GM12864 (cell line): ENCODE measurements around the gene ONECUT2.

Source experiments
- DNase-seq: peaks from one replicate; pipeline ENCODE4 v3.0.0-alpha.2; 2011; ENCODE audit warnings: low read depth
- H3K4me3 ChIP-seq: 2 replicates; pipeline ENCODE4 v1.5.1; 2011; ENCODE audit warnings: mild to moderate bottlenecking, low read depth, low read length, control low read depth
- TF ChIP-seq, protein P1 (sequence below): IDR thresholded peaks from 2 replicates; pipeline ENCODE4 v1.5.1; 2011; ENCODE audit warnings: low read depth, mild to moderate bottlenecking, moderate library complexity, low read length, control low read depth, inconsistent platforms; ENCODE audit errors: missing control alignments

ONECUT2 gene

DNA sequence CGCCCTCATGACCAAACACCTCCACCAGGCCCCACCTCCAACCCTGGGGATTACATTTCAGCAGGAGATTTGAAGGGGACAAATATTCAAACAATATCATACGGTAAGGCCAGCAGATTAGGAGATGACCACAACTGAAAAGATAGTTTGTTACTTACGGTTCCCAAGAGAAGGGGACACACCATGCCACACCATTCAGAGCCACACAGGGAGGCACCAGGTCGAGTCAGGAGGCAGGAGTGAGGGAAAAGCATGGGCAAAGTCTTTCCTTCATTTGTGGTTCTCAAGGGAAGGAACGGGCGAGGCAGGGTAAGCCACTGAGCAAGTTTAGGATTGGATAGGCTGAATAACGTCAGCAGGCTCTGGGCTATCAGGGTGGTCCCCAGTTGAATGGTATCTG lies 94.0 kb downstream of the ONECUT2 start:
- TF ChIP-seq, protein P1, sequence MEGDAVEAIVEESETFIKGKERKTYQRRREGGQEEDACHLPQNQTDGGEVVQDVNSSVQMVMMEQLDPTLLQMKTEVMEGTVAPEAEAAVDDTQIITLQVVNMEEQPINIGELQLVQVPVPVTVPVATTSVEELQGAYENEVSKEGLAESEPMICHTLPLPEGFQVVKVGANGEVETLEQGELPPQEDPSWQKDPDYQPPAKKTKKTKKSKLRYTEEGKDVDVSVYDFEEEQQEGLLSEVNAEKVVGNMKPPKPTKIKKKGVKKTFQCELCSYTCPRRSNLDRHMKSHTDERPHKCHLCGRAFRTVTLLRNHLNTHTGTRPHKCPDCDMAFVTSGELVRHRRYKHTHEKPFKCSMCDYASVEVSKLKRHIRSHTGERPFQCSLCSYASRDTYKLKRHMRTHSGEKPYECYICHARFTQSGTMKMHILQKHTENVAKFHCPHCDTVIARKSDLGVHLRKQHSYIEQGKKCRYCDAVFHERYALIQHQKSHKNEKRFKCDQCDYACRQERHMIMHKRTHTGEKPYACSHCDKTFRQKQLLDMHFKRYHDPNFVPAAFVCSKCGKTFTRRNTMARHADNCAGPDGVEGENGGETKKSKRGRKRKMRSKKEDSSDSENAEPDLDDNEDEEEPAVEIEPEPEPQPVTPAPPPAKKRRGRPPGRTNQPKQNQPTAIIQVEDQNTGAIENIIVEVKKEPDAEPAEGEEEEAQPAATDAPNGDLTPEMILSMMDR: no peak
- no peak for DNase-seq
- H3K4me3 ChIP-seq: no peak overlapping the region

DNA sequence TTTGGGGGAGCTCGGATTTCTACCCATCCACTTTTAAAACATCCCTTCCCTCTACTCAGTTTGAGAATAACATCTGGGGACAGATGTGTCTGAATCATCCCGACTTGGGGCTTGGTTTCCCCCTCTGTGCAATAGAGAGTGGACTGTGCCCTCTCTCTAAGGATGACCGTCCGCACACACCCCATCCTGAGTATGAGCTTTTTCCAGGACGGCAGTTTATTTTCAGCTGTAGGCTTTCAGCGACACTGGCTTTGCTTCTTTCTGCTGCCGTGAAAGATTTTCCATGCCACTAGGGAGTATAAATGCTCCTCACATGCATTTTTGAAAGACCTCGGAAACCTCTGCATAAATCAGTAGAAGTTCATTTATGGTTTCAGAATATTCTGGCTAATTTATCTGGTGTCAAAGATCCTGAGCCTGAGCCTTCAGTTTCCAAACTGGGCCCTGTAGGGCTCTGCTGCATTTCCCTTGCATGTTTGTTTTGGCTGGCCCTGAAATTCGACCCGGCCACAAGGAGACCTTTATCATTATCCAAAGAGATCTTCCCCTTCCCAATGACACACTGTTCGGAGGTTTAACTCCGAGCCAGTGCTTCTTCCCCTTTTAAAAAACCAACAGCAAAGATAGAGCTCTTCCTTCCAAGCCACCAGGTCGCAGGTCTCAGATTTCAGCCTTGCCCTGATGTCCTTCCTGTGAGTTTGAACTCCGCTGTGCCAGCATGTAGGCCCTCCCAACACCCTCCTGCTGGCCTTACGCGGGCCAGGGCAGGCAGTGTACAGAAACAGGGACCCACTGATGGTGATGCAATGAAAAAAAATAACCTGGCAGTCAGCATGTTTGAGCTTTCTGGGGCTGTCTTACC lies 98.1 kb downstream of the ONECUT2 start:
- no peak overlapping the region for H3K4me3 ChIP-seq
- TF ChIP-seq, protein P1: no peak
- DNase-seq: no peak

DNA sequence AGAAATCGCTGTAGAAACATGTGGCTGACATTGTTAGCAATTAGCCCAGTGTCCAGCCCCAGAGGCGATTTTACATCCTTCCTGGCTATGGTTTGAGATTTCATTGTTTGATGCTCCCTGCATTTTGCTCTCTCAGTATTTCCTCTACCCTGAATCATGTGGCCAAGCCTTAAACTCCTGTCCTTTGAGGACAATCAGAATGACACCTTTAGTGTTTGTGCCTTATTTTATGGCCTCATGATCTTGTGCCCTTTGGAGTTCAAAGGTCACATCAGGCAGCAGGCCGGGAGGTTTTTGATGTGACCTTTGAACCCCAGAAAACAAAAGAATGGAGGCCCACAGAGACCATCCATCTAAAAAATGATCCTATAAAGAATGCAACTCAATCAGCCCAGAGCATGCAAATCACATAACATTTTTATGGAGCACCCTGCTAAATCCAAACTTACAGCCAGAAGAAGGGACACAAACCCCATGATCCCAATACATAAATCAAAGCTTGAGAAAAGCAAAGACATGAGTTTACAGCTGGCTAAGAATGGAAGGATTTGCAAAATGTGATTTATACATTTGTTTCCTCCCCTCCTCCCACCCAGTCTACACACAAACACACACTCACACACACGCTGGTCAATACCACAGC lies 98.8 kb downstream of the ONECUT2 start:
- no peak overlapping the region for H3K4me3 ChIP-seq
- no peak for DNase-seq
- TF ChIP-seq, protein P1: no peak

DNA sequence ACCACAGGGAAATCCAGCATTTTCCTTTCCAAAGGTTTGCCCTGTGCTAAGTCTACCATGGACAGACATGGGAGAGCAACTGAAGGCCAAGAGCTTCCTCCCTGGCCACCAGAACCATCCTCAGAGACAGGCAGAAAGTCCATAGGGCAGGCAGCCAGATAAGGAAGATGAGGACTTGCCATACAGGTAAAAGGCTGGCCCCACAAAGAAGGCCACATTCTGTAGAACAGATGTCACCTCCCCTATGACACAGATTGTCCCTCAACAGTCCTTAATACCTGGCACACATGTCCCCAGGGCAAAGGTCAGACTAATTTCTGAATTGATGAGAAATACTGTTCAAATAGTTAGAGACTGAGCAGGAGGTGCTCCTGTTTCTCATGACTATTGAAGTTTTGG lies 99.3 kb downstream of the ONECUT2 start:
- TF ChIP-seq, protein P1: no peak
- H3K4me3 ChIP-seq: no peak overlapping the region
- no peak for DNase-seq

DNA sequence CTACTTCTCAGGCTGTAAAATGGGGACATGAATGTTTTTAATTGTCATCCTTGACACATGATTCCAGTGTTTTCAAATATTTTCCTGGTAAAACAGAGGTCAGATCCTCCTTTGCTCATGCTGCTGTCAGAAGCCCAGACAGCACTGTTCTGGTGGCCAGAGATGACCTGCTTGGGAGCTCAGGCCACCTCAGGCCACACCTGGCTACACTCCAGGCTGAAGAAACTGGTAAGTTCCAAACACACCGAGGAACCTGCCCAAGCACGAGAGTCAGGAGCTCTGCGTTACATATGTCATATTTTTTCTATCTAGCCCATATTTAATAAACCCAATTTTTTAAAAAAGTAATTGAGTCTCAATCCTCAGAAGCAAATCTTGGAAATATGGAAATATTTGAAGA lies 103.4 kb downstream of the ONECUT2 start:
- TF ChIP-seq, protein P1: no peak
- H3K4me3 ChIP-seq: no peak overlapping the region
- no peak for DNase-seq

DNA sequence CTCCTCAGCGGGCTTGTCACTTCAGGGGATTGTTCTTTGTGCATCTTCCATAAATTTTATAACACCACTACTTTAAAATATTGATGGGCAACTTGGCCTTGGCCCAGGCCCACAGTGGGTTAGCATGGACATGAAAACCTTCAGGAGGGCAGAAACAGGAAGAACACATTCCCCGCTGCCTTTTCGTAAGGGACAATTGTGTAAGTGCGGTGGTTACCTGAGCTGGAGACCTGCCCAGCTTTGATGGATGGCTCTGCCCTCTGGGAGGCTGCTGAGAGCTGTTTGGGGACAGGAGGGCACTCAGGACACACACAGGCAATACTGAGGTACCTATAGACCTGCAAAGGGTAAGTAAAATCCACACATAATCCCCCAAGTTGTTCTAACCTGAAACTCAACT lies 104.5 kb downstream of the ONECUT2 start:
- TF ChIP-seq, protein P1: no peak
- no peak overlapping the region for H3K4me3 ChIP-seq
- no peak for DNase-seq
